Tibial artery (tissue), 4 donors: ENCODE results near the gene TRABD2B.

Experiments used
- DNase-seq, 2 donors: peaks; one replicate each; pipeline ENCODE4 v3.0.0-alpha.2; 2019
- H3K27ac ChIP-seq, 2 donors: fragments of 200-600 bp; sonication (generic) in 1 of 2; 1 replicate in 1 of 2; 2 replicates in 1 of 2; pipeline ENCODE4 v1.5.1; 2018 to 2019; ENCODE audit warnings: mild to moderate bottlenecking in 1 of 2
- H3K27me3 ChIP-seq, 2 donors: fragments of 200-600 bp; sonication (generic) in 1 of 2; one replicate each; pipeline versions ENCODE4 v1.5.1 to v1.6.0; 2016 to 2019
- H3K36me3 ChIP-seq, 3 donors: fragments of 200-600 bp; sonication (generic) in 2 of 3; one replicate each; pipeline ENCODE4 v1.5.1; 2016 to 2019; ENCODE audit warnings: mild to moderate bottlenecking in 2 of 3
- H3K4me1 ChIP-seq, 4 donors: fragments of 200-600 bp; sonication (generic) in 2 of 4; 1 replicate in 3 of 4; 2 replicates in 1 of 4; pipeline ENCODE4 v1.5.1; 2016 to 2019
- H3K4me3 ChIP-seq, 2 donors: fragments of 200-600 bp; sonication (generic) in 1 of 2; 1 replicate in 1 of 2; 2 replicates in 1 of 2; pipeline ENCODE4 v1.5.1; 2018 to 2019; ENCODE audit warnings: mild to moderate bottlenecking in 2 of 2
- H3K9me3 ChIP-seq, 3 donors: fragments of 200-600 bp; sonication (generic) in 1 of 3; one replicate each; pipeline ENCODE4 v1.5.1; 2016 to 2019
- CTCF ChIP-seq, 2 experiments: fragments of 200-600 bp in 1 of 2; fragments of 450-650 bp in 1 of 2; IDR thresholded peaks; one replicate each; pipeline ENCODE4 v1.5.1; 2017 to 2019; ENCODE audit warnings: antibody characterized with exemption in 2 of 2, mild to moderate bottlenecking in 1 of 2, moderate library complexity in 1 of 2
- intact Hi-C: fragments of 100-400 bp; cut with DNase I; formaldehyde crosslinking; loops from one replicate; pipeline ENCODE4 v1.15.0; 2023; ENCODE audit warnings: low total_unique reads

Gene TRABD2B

GRCh38 chr1:47927165-47927564 lies 70.0 kb downstream of the TRABD2B start:
- peak in 1 of 2 donors; percentile 88 for DNase-seq
- Histone ChIP-seq H3K36me3 (no peaks in the 10 kb centered on the region), H3K27ac (peak overlapping the region; percentile 53 to 69), H3K4me1 (peaks cover 3 to 87% (median 64%) of the 10 kb centered on the region in 4 donors), H3K4me3 (no peak overlapping the region), H3K9me3 (no peaks in the 10 kb centered on the region), H3K27me3 (no peaks in the 10 kb centered on the region)
- intact Hi-C loops, result no loop called here
- no peak for TF ChIP-seq CTCF (IDR thresholded peaks at IDR 0.05)

GRCh38 chr1:47926461-47926999 lies 70.7 kb downstream of the TRABD2B start:
- intact Hi-C loops, result no loop called here
- peak in 1 of 2 donors; percentile 67 for DNase-seq
- Histone ChIP-seq H3K4me3 (no peak overlapping the region), H3K27me3 (no peaks in the 10 kb centered on the region), H3K27ac (peak overlapping the region; percentile 53 to 69), H3K4me1 (peaks cover 3 to 88% (median 64%) of the 10 kb centered on the region in 4 donors), H3K9me3 (no peaks in the 10 kb centered on the region), H3K36me3 (no peaks in the 10 kb centered on the region)
- TF ChIP-seq CTCF (IDR thresholded peaks at IDR 0.05), result no peak

GRCh38 chr1:47924270-47925048 lies 72.7 kb downstream of the TRABD2B start:
- H3K27me3 ChIP-seq, result no peaks in the 10 kb centered on the region
- peak in 1 of 2 donors; percentile 46 for DNase-seq
- no peaks in the 10 kb centered on the region for H3K36me3 ChIP-seq
- H3K9me3 ChIP-seq, result no peaks in the 10 kb centered on the region
- TF ChIP-seq CTCF (IDR thresholded peaks at IDR 0.05), result no peak
- no peak overlapping the region for H3K4me3 ChIP-seq
- peaks cover 3 to 79% (median 48%) of the 10 kb centered on the region in 4 donors for H3K4me1 ChIP-seq
- peak overlapping the region; percentile 53 to 69 for H3K27ac ChIP-seq
- intact Hi-C loops, result no loop called here

- no peak for TF ChIP-seq CTCF (IDR thresholded peaks at IDR 0.05)
- intact Hi-C loops, result no loop called here
- no peak overlapping the region for H3K4me3 ChIP-seq
- H3K4me1 ChIP-seq, result peaks cover 3 to 73% (median 49%) of the 10 kb centered on the region in 4 donors
- H3K36me3 ChIP-seq, result no peaks in the 10 kb centered on the region
- no peaks in the 10 kb centered on the region for H3K9me3 ChIP-seq
- peak in 1 of 2 donors; percentile 46 for DNase-seq
- no peak overlapping the region for H3K27ac ChIP-seq
- H3K27me3 ChIP-seq, result no peaks in the 10 kb centered on the region
Measured at GRCh38 chr1:47921935-47922415, 75.2 kb downstream of the TRABD2B start.

- no peak for TF ChIP-seq CTCF (IDR thresholded peaks at IDR 0.05)
- H3K27ac ChIP-seq, result no peak overlapping the region
- H3K27me3 ChIP-seq, result no peaks in the 10 kb centered on the region
- no peaks in the 10 kb centered on the region for H3K36me3 ChIP-seq
- no peak overlapping the region for H3K4me3 ChIP-seq
- no peaks in the 10 kb centered on the region for H3K9me3 ChIP-seq
- DNase-seq, result no peak
- intact Hi-C loops, result no loop called here
- H3K4me1 ChIP-seq, result peaks cover 0 to 65% (median 35%) of the 10 kb centered on the region in 4 donors
Measured at GRCh38 chr1:47919113-47919833, 77.9 kb downstream of the TRABD2B start.
